T-helper 17 cell (primary cell): Measurements from ENCODE around the gene ZNF772. TPM values are rescaled to one million over a fixed set of nuclear protein-coding genes. Genes with fewer than 3 reads are reported as not detected.
"Not testable (repeated sequence)": the region's sequence is repeated elsewhere in the genome, so short reads cannot be mapped to it uniquely, and the experiment has no call there.

Experiments
- ATAC-seq: fragments of 150-1000 bp; cut with Tn5 transposase; 2 replicates; pipeline ENCODE4 v1.10.0; 2021; ENCODE audit warnings: mild to moderate bottlenecking, moderate library complexity
- DNase-seq, 3 donors: peaks; one replicate each; pipeline versions ENCODE4 v3.0.0 to v3.0.0-alpha.2; 2020 to 2021
- H3K9me3 ChIP-seq: one replicate; pipeline ENCODE4 v1.7.0; 2013; ENCODE audit warnings: low read length, mild to moderate bottlenecking; ENCODE audit not compliant: control insufficient read depth, poor library complexity, severe bottlenecking
- H3K27ac Mint-ChIP-seq: one replicate; pipeline ENCODE4 v1.8.0; 2022; ENCODE audit warnings: mild to moderate bottlenecking, moderate library complexity, mixed read lengths
- H3K27me3 Mint-ChIP-seq: one replicate; pipeline ENCODE4 v1.8.0; 2022; ENCODE audit warnings: mixed read lengths
- H3K36me3 Mint-ChIP-seq: one replicate; pipeline ENCODE4 v1.8.0; 2022; ENCODE audit warnings: low read depth, mixed read lengths
- H3K4me1 Mint-ChIP-seq: one replicate; pipeline ENCODE4 v1.8.0; 2022; ENCODE audit warnings: mild to moderate bottlenecking, mixed read lengths
- H3K4me3 Mint-ChIP-seq: one replicate; pipeline ENCODE4 v1.8.0; 2022; ENCODE audit warnings: mild to moderate bottlenecking, moderate library complexity, mixed read lengths
- total RNA-seq, 4 donors: library from RNA in 2 of 4; stranded (reverse) in 2 of 4; gene quantifications; one replicate each; pipeline ENCODE4 v1.2.3 and lab custom pipeline; 2022 to 2026

ZNF772 gene
- total RNA-seq (1 to 10 TPM; 1.4 to 1.5 TPM), total RNA-seq (lab: John Stamatoyannopoulos, UW) (3.2 to 7.5 reads per million in 2 donors)

- ATAC-seq (peak; percentile 100), DNase-seq (peak; percentile 64 to 75 (median 70))
- peaks cover 4% of the 10 kb centered on the region for H3K4me1 Mint-ChIP-seq
- H3K9me3 ChIP-seq, result peaks cover 39% of the 10 kb centered on the region
- peak within 1 kb of the TSS; percentile 48 for H3K27ac Mint-ChIP-seq
- no peaks in the 10 kb centered on the region for H3K27me3 Mint-ChIP-seq
- peaks cover 5% of the 10 kb centered on the region for H3K36me3 Mint-ChIP-seq
- H3K4me3 Mint-ChIP-seq, result peak within 1 kb of the TSS; percentile 79
Measured at GRCh38 chr19:57477191-57478008, at the start of gene ZNF772. TSS of gene ZNF772 (minus strand) at chr19:57477566. CDS start at chr19:57477309, 257 bp downstream.

DNA sequence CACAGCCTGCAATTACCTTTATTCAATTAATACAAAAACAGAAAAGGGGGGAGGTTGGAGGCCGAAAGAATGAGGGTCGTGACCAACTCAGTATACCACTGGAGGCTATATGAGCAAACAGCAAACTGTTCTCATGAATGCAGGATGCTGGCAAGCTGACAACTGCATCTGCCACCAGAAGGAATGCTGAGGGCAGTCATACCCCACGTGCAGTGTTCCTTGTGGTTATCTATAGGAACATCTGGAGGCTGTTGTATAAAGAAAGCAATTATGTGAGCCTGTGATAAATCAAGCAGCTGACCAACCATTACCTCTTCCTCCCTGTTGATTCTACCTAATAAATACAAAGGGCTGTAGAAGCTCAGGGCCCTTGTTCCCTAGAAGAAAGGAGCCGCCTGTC, 40.7 kb upstream of the ZNF772 start:
- ATAC-seq, H3K27me3 Mint-ChIP-seq, H3K27ac Mint-ChIP-seq, H3K36me3 Mint-ChIP-seq, DNase-seq, H3K4me3 Mint-ChIP-seq, H3K4me1 Mint-ChIP-seq: not testable (repeated sequence)
- peaks cover 13% of the 10 kb centered on the region for H3K9me3 ChIP-seq

DNA sequence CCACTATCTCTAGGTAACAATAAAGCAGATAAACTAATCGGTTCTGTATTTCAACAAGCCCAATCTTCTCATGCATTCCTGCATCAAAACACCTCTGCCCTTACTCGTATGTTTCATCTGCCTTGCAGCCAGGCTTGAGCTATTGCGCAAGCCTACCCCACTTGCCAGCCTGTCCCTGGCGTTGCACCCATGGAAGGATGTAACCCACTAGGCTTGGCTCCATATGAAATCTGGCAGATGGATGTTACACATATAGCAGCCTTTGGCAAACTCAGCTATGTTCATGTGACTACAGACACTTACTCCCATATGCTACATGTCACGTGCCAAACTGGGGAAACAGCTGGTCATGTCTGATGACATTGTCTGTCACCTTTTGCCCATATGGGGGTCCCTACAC, 37.9 kb upstream of the ZNF772 start:
- Mint-ChIP-seq H3K36me3 (peaks cover 3% of the 10 kb centered on the region), H3K4me1 (no peaks in the 10 kb centered on the region), H3K4me3 (no peak overlapping the region), H3K27me3 (no peaks in the 10 kb centered on the region), H3K27ac (no peak overlapping the region)
- DNase-seq (no peak), ATAC-seq (no peak)
- peaks cover 23% of the 10 kb centered on the region for H3K9me3 ChIP-seq

DNA sequence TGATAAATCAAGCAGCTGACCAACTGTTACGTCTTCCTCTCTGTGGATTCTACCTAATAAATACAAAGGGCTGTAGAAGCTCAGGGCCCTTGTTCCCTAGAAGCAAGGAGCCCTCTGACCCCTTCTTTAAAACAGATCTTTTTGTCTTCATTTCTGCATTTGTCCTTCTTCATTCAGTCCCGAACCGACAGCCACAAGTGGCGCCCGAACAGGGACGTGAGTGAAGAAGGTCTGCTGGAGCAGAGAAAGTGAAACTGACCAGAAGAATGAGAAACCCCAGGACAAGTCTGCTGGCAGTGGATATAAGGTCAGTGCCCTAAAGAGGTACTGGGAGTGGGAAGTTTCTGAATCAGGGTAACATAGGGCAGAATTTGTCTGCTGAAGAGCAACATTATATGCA, 35.5 kb upstream of the ZNF772 start:
- Mint-ChIP-seq H3K27ac (no peak overlapping the region), H3K36me3 (peaks cover 9% of the 10 kb centered on the region), H3K27me3 (no peaks in the 10 kb centered on the region), H3K4me3 (no peak overlapping the region), H3K4me1 (no peaks in the 10 kb centered on the region)
- no peak for DNase-seq
- no peak for ATAC-seq
- H3K9me3 ChIP-seq, result peaks cover 23% of the 10 kb centered on the region

DNA sequence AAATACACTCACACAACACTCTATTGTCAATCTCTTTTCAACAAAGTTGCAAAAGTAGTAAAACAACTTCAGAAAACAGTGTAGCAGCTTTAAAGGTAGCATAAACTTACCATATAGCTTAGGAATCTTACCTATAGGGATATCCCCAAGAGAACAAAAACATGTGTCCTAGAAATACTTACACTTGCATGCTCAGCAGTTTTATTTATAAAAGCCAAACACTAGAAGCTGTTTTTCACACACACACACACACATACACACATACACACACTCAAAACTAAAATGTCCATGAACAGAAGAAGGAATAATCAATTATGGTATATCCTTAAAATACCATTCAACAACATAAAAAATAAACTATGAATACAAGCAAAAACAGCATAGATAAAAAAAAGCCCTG, 34.1 kb upstream of the ZNF772 start:
- DNase-seq (no peak), ATAC-seq (no peak)
- peaks cover 9% of the 10 kb centered on the region for H3K36me3 Mint-ChIP-seq
- peaks cover 23% of the 10 kb centered on the region for H3K9me3 ChIP-seq
- H3K4me1 Mint-ChIP-seq, result no peaks in the 10 kb centered on the region
- no peaks in the 10 kb centered on the region for H3K27me3 Mint-ChIP-seq
- H3K27ac Mint-ChIP-seq, result no peak overlapping the region
- no peak overlapping the region for H3K4me3 Mint-ChIP-seq

- DNase-seq (no peak), ATAC-seq (no peak)
- peaks cover 11% of the 10 kb centered on the region for H3K9me3 ChIP-seq
- peaks cover 19% of the 10 kb centered on the region for H3K36me3 Mint-ChIP-seq
- no peaks in the 10 kb centered on the region for H3K4me1 Mint-ChIP-seq
- H3K4me3 Mint-ChIP-seq, result no peak overlapping the region
- H3K27ac Mint-ChIP-seq, result no peak overlapping the region
- H3K27me3 Mint-ChIP-seq, result no peaks in the 10 kb centered on the region
Measured at GRCh38 chr19:57506163-57506562, 28.8 kb upstream of the ZNF772 start.

DNA sequence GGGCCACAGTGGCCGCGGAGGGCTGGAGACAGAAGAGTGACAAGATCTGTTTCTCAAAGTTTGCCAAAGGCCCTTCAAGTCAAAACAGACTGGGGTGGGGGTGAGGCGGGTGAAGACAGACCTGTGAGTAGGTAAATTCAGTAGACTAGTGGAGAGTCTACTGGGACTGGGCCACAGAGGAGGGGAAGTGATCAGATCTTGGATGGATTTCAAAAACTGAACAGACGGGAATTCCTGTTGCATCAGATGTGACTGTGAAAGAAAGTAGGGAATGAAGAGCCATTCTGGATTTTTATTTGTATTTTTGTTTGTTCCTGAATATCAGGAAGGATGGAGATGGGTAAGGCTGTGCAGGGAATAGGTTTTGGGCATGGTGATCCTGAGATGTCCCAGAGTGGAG, 23.0 kb upstream of the ZNF772 start:
- H3K36me3 Mint-ChIP-seq, result peaks cover 14% of the 10 kb centered on the region
- DNase-seq, H3K27me3 Mint-ChIP-seq, H3K4me1 Mint-ChIP-seq, ATAC-seq: not testable (repeated sequence)
- peak overlapping the region; percentile 0 for H3K27ac Mint-ChIP-seq
- peaks cover 19% of the 10 kb centered on the region for H3K9me3 ChIP-seq
- H3K4me3 Mint-ChIP-seq, result peak overlapping the region; percentile 0

DNA sequence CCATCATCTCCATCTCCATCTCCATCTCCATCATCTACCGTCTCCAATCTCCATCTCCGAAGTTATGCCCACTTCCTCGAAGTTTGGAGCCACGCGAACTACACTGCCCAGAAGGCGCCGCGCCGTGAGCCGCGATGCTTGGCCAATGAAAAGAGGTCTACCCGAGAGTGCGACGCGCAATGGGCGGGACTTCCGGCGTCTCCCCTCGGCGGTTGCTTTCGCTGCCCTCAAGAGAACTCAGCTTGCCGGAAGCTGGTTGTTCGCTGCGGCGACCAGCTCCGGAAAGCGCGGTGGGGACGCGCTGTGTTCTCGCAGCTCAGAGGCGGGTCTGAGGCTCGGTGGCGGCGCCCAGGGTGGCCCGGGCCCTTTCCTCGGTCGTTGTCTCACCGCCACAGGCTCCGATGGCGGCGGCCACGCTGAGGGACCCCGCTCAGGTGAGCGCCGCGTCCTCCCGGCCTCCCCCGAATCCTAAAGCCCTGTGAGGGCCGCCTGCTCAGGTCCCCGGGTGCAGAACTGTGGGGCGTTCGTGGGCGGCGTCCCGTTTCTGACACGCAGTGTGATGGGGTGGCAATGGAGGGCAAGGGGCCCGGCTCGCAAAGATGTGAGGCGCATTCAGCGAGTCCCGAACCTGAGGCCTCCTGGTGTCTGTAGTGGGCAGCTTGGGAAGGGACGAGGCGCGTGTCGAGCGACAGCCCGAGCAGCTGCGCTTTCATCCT, 22.5 kb upstream of the ZNF772 start, which contains the start of gene ZNF773:
Gene ZNF773 (plus strand): TSS at position 259 of the 716 bp plus-strand sequence. CDS start 143 bp downstream, at position 402.
- H3K4me1 Mint-ChIP-seq, H3K27me3 Mint-ChIP-seq: not testable (repeated sequence)
- Mint-ChIP-seq H3K36me3 (peaks cover 11% of the 10 kb centered on the region), H3K27ac (peak within 1 kb of the TSS; percentile 0), H3K4me3 (peak within 1 kb of the TSS; percentile 0)
- DNase-seq (peak; percentile 85 to 92 (median 88)), ATAC-seq (peak; percentile 94)
- peaks cover 19% of the 10 kb centered on the region for H3K9me3 ChIP-seq

- H3K36me3 Mint-ChIP-seq, result peaks cover 11% of the 10 kb centered on the region
- H3K4me1 Mint-ChIP-seq, H3K27ac Mint-ChIP-seq, H3K27me3 Mint-ChIP-seq, DNase-seq, ATAC-seq, H3K4me3 Mint-ChIP-seq: not testable (repeated sequence)
- H3K9me3 ChIP-seq, result peaks cover 21% of the 10 kb centered on the region
Measured at GRCh38 chr19:57499332-57499679, 21.9 kb upstream of the ZNF772 start.

DNA sequence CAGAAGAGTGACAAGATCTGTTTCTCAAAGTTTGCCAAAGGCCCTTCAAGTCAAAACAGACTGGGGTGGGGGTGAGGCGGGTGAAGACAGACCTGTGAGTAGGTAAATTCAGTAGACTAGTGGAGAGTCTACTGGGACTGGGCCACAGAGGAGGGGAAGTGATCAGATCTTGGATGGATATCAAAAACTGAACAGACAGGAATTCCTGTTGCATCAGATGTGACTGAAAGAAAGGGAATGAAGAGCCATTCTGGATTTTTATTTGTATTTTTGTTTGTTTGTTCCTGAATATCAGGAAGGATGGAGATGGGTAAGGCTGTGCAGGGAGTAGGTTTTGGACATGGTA, 10.9 kb upstream of the ZNF772 start:
- H3K27ac Mint-ChIP-seq, ATAC-seq, H3K4me1 Mint-ChIP-seq, H3K36me3 Mint-ChIP-seq, DNase-seq, H3K27me3 Mint-ChIP-seq: not testable (repeated sequence)
- peak overlapping the region; percentile 67 for H3K4me3 Mint-ChIP-seq
- H3K9me3 ChIP-seq, result peaks cover 13% of the 10 kb centered on the region

DNA sequence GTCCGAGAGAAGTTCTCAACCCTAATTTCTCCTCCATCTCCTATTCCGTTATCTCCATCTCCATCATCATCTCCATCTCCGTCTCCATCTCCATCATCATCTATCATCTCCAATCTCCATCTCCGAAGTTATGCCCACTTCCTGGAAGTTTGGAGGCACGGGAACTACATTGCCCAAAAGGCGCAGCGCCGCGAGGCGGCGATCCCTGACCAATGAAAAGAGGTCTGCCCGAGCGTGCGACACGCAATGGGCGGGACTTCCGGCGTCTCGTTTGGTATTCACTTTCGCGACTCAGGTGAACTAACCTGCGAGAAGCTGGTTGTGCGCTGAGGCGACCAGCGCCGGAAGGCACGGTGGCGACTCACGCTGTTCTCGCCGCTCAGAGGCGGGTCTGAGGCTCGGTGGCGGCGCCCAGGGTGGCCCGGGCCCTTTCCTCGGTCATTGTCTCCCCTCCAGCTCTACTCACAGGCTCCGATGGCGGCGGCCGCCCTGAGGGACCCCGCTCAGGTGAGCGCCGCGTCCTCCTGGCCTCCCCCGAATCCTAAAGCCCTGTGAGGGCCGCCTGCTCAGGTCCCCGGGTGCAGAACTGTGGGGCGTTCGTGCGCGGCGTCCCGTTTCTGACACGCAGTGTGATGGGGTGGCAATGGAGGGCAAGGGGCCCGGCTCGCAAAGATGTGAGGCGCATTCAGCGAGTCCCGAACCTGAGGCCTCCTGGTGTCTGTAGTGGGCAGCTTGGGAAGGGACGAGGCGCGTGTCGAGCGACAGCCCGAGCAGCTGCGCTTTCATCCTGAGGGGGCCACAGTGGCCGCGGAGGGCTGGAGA, 10.3 kb upstream of the ZNF772 start, which contains the start of gene ZNF419:
Gene ZNF419 (plus strand): TSS at position 274 of the 822 bp plus-strand sequence. CDS start 201 bp downstream, at position 475.
- H3K9me3 ChIP-seq, result peaks cover 13% of the 10 kb centered on the region
- H3K27me3 Mint-ChIP-seq, H3K36me3 Mint-ChIP-seq, H3K4me1 Mint-ChIP-seq, H3K27ac Mint-ChIP-seq: not testable (repeated sequence)
- ATAC-seq, result peak; percentile 98
- DNase-seq, result peak; percentile 79 to 91 (median 83)
- H3K4me3 Mint-ChIP-seq, result peak within 1 kb of the TSS; percentile 67

DNA sequence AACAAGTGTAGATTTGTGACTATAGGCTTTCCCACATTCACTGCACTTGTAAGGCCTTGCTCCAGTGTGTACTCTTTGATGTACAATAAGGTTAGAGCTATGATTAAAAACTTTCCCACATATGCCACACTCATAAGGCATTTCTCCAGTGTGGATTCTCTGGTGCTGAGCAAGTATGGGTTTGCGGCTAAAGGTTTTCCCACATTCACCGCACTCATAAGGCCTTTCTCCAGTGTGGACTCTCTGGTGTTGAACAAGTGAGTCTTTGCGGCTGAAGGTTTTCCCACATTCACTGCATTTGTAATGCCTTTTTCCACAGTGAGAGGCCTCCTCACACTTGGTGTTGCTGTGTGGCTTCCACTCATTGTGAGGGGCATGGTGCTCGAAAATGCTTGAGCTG, 3.7 kb downstream of the ZNF772 start:
- H3K9me3 ChIP-seq, result peaks cover 61% of the 10 kb centered on the region
- Mint-ChIP-seq H3K27ac (no peak overlapping the region), H3K4me1 (peaks cover 4% of the 10 kb centered on the region), H3K4me3 (no peak overlapping the region), H3K36me3 (peaks cover 3% of the 10 kb centered on the region), H3K27me3 (no peaks in the 10 kb centered on the region)
- ATAC-seq, result no peak
- no peak for DNase-seq

GRCh38 chr19:57466489-57466888, 10.9 kb downstream of the ZNF772 start:
- ATAC-seq, result no peak
- no peak overlapping the region for H3K4me3 Mint-ChIP-seq
- no peaks in the 10 kb centered on the region for H3K4me1 Mint-ChIP-seq
- DNase-seq, result no peak
- peaks cover 25% of the 10 kb centered on the region for H3K9me3 ChIP-seq
- no peaks in the 10 kb centered on the region for H3K36me3 Mint-ChIP-seq
- H3K27me3 Mint-ChIP-seq, result no peaks in the 10 kb centered on the region
- no peak overlapping the region for H3K27ac Mint-ChIP-seq
